ENCODE measurements around the gene MAP9. TPM values are rescaled to one million over a fixed set of nuclear protein-coding genes. Genes with fewer than 3 reads are reported as not detected.
"Not testable (repeated sequence)": the region's sequence is repeated elsewhere in the genome, so short reads cannot be mapped to it uniquely, and the experiment has no call there.

Gene MAP9
- total RNA-seq (1.1 and 1.3 TPM in 2 replicates), polyA plus RNA-seq (0.06 and 0.17 TPM in 2 replicates), polyA minus RNA-seq (0.19 and 0.39 TPM in 2 replicates), Bru-seq, nascent RNA (percentile 32 among the genes with signal in this experiment), BruChase-seq, experiment 1, labeled RNA remaining after a 6-hour chase (percentile 42 among the genes with signal in this experiment), BruChase-seq, experiment 2, labeled RNA remaining after a 2-hour chase (percentile 35 among the genes with signal in this experiment)
- polyA plus RNA-seq (2011; cell fraction: cytosol; rRNA removed): 0.14 and 0.16 TPM in 2 replicates
- polyA plus RNA-seq (2011; cell fraction: nucleus; rRNA removed): 0.39 and 0.59 TPM in 2 replicates
- 0.10 and 0.19 TPM in 2 replicates for polyA plus RNA-seq (2012)
- polyA minus RNA-seq (2011; cell fraction: cytosol; rRNA and poly(A)+ RNA removed): not detected
- polyA minus RNA-seq (2011; cell fraction: nucleus; rRNA and poly(A)+ RNA removed): 1.3 and 2.4 TPM in 2 replicates
- long read RNA-seq, full-length matches to known transcripts: 1 of 1 reads
- long read RNA-seq, partial matches to known transcripts: 0 of 1 reads
- long read RNA-seq, other reads (novel, unspliced or antisense): 0 of 1 reads

DNA sequence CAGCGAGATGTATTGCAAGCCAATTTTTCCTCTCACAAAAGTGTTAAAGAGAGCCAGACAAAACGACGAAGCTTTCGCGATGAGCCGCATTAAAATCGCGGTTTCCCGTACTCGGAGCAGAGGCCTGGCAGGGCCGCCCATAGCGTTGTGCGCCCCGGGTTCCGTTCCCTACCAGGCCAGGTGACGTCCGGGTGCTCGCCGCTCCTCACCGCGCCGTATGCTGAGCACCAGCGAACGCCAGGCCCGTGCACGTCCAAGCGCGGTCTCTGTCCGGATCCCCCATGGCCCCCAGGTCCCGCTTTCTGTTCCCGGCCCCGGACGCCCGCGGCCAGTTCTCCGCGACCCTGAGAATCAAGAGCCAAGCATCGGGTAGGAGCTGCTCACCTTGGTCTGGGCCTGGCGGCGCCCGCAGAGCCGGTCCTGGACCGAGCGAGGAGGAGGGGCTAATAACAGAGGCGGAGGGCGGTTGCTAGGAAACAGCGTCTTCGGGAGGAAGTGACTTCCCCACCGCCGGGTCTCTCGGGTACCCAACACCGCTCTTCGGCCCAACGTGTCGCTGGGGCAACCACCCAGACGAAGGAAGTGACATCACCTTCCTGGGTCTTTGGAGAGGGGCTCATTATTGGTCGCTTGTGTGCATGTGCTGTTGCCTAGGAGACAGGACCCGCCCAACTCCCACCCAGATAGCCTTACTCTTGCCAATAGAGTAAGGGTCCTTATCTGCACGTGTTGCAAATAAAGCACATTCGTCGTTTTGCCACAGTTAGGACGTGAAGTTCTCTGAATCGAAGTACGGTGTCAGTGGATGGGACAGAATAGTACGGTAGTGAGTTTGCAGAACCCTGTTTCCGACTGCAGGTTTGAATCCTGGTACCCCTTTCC is at the start of gene MAP9:
MAP9 (minus strand) TSS at position 579 of the 882 bp plus-strand sequence. CDS start 1,115 bp downstream, outside the sequence.
- peak; percentile 72 for FAIRE-seq

DNA sequence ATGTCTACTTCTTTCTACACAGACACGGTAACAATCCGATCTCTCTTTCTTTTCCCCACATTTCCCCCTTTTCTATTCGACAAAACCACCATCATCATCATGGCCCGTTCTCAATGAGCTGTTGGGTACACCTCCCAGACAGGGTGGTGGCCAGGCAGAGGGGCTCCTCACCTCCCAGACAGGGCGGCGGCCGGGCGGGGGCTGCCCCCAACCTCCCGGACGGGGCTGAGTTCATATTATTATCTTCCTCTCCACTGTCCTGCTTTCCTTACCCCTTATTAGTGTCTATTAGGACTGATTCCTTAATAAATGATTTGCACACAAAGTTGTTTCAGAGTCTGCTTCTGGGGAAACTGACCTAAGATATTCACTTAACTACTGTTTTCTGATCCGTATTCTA is 48.0 kb upstream of the MAP9 start:
- DNase-seq (ENCODE audit: low read depth, low spot score); intact Hi-C loops (cut with micrococcal nuclease); H3K9me3 ChIP-seq (replicated peaks; ENCODE audit: control insufficient read depth, insufficient read depth, low read length); H3K36me3 ChIP-seq (ENCODE audit: control insufficient read depth in 2 of 2, extremely low read depth in 1 of 2, insufficient read depth in 2 of 2, low read length in 2 of 2); H3K9me1 ChIP-seq (replicated peaks; ENCODE audit: control insufficient read depth, extremely low read depth, insufficient read depth, low read length); H3K4me3 ChIP-seq (replicated peaks in 1 of 3; ENCODE audit: insufficient read depth in 1 of 3, low read depth in 1 of 3, low read length in 3 of 3); POLR2A ChIA-PET; H3K27me3 ChIP-seq (ENCODE audit: control insufficient read depth in 2 of 2, insufficient read depth in 2 of 2, low read length in 2 of 2); dilution Hi-C loops (cut with MboI; ENCODE audit: extremely low pct_ligation_motif_present, low sequenced_read_pairs); H3K4me1 ChIP-seq (ENCODE audit: control insufficient read depth, extremely low read depth, insufficient read depth, low read length); H3K27ac ChIP-seq (ENCODE audit: insufficient read depth, low read depth, low read length); H3K4me2 ChIP-seq (ENCODE audit: insufficient read depth, low read length); H3K79me2 ChIP-seq (ENCODE audit: control insufficient read depth, insufficient read depth, low read length); H4K20me1 ChIP-seq (replicated peaks; ENCODE audit: control insufficient read depth, extremely low read depth, insufficient read depth, low read length); FAIRE-seq; BruUV-seq (replicated peaks); H2AFZ ChIP-seq (ENCODE audit: low read depth, low read length); H3K9ac ChIP-seq (replicated peaks; ENCODE audit: extremely low read depth, insufficient read depth, low read length): not testable (repeated sequence)
- CTCF ChIA-PET: interaction anchor here (0.6 to 1.5 kb wide), 2 partner anchors 43 to 363 kb away, joined by 4 read pairs; no protein-coding TSS in a partner anchor

More for the DNA sequence above, at the start of gene MAP9:
- Histone ChIP-seq H3K4me1 (ENCODE audit: control insufficient read depth, extremely low read depth, insufficient read depth, low read length) (peaks cover 4% of the 10 kb centered on the region), H3K27me3 (ENCODE audit: control insufficient read depth in 2 of 2, insufficient read depth in 2 of 2, low read length in 2 of 2) (peaks cover 4 to 6% of the 10 kb centered on the region in 2 experiments), H3K36me3 (ENCODE audit: control insufficient read depth in 2 of 2, extremely low read depth in 1 of 2, insufficient read depth in 2 of 2, low read length in 2 of 2) (no peaks in the 10 kb centered on the region), H3K9ac (replicated peaks; ENCODE audit: extremely low read depth, insufficient read depth, low read length) (peak within 1 kb of the TSS; percentile 39), H4K20me1 (replicated peaks; ENCODE audit: control insufficient read depth, extremely low read depth, insufficient read depth, low read length) (no peaks in the 10 kb centered on the region), H3K27ac (ENCODE audit: insufficient read depth, low read depth, low read length) (no peak within 1 kb of the TSS), H2AFZ (ENCODE audit: low read depth, low read length) (peak within 1 kb of the TSS; percentile 79), H3K79me2 (ENCODE audit: control insufficient read depth, insufficient read depth, low read length) (no peaks in the 10 kb centered on the region), H3K4me3 (replicated peaks in 1 of 3; ENCODE audit: insufficient read depth in 1 of 3, low read depth in 1 of 3, low read length in 3 of 3) (peak within 1 kb of the TSS; percentile 7 to 59 (median 40)), H3K9me1 (replicated peaks; ENCODE audit: control insufficient read depth, extremely low read depth, insufficient read depth, low read length) (no peaks in the 10 kb centered on the region), H3K4me2 (ENCODE audit: insufficient read depth, low read length) (peak within 1 kb of the TSS; percentile 83), H3K9me3 (replicated peaks; ENCODE audit: control insufficient read depth, insufficient read depth, low read length) (no peaks in the 10 kb centered on the region)
- peak; percentile 38 for DNase-seq (ENCODE audit: low read depth, low spot score)
- dilution Hi-C loops (cut with MboI; ENCODE audit: extremely low pct_ligation_motif_present, low sequenced_read_pairs): no loop called here
- ChIA-PET CTCF (interaction anchor here (1.1 to 5.7 kb wide), 3 partner anchors 350 to 570 kb away, joined by 3 to 75 read pairs (median 4); no protein-coding TSS in a partner anchor), POLR2A (no interaction called here)
- intact Hi-C loops (cut with micrococcal nuclease): no loop called here
- BruUV-seq (replicated peaks): TSS peak; percentile 28
- TF ChIP-seq GATA2 (IDR thresholded peaks at IDR 0.05; ENCODE audit: insufficient read depth, insufficient read length, low read depth, low read length) (no peak), POLR2AphosphoS5 (IDR thresholded peaks at IDR 0.05; ENCODE audit: insufficient read depth, low read depth, low read length) (no peak), MYC (IDR thresholded peaks at IDR 0.05; ENCODE audit: low read depth, low read length) (no peak), POLR2A (IDR thresholded peaks at IDR 0.05; ENCODE audit: low read depth, low read length) (no peak), JUN (IDR thresholded peaks at IDR 0.05; ENCODE audit: borderline replicate concordance, insufficient read depth, insufficient read length, low read depth) (no peak), EZH2 (IDR thresholded peaks at IDR 0.05; ENCODE audit: borderline replicate concordance, low read depth, low read length, severe bottlenecking) (peak; percentile 12)
- TF ChIP-seq, protein P1, sequence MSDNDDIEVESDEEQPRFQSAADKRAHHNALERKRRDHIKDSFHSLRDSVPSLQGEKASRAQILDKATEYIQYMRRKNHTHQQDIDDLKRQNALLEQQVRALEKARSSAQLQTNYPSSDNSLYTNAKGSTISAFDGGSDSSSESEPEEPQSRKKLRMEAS (IDR thresholded peaks at IDR 0.05; ENCODE audit: insufficient read depth, insufficient read length): no peak
- TF ChIP-seq, protein P2, sequence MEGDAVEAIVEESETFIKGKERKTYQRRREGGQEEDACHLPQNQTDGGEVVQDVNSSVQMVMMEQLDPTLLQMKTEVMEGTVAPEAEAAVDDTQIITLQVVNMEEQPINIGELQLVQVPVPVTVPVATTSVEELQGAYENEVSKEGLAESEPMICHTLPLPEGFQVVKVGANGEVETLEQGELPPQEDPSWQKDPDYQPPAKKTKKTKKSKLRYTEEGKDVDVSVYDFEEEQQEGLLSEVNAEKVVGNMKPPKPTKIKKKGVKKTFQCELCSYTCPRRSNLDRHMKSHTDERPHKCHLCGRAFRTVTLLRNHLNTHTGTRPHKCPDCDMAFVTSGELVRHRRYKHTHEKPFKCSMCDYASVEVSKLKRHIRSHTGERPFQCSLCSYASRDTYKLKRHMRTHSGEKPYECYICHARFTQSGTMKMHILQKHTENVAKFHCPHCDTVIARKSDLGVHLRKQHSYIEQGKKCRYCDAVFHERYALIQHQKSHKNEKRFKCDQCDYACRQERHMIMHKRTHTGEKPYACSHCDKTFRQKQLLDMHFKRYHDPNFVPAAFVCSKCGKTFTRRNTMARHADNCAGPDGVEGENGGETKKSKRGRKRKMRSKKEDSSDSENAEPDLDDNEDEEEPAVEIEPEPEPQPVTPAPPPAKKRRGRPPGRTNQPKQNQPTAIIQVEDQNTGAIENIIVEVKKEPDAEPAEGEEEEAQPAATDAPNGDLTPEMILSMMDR (IDR thresholded peaks at IDR 0.05; ENCODE audit: extremely low read depth in 1 of 2, insufficient read depth in 1 of 2, low read depth in 1 of 2, low read length in 2 of 2): no peak

Data from endothelial cell of umbilical vein (primary cell).